SK-N-SH treated with all-trans-retinoic acid at 6 μM for 48 hours (cell line): ENCODE measurements around the gene SLC33A1.

Source experiments
- ATAC-seq: fragments of 200-7000 bp; cut with Tn5 transposase; 3 replicates; pipeline ENCODE4 v1.9.1; 2020; ENCODE audit warnings: mild to moderate bottlenecking, moderate library complexity
- ARNTL ChIP-seq: fragments of 450-650 bp; formaldehyde crosslinking; IDR thresholded peaks from 2 replicates; pipeline ENCODE4 v1.5.0; 2020; ENCODE audit warnings: low read depth, mild to moderate bottlenecking, moderate library complexity, borderline replicate concordance
- BACH2 ChIP-seq: fragments of 250-450 bp; sonication (Bioruptor Pico); IDR thresholded peaks from 2 replicates; pipeline ENCODE4 v1.9.0; 2021; ENCODE audit warnings: mild to moderate bottlenecking, borderline replicate concordance
- CREB5 ChIP-seq: fragments of 250-450 bp; sonication (Bioruptor Pico); IDR thresholded peaks from 2 replicates; pipeline ENCODE4 v1.5.1; 2020; ENCODE audit warnings: low read depth, mild to moderate bottlenecking, moderate library complexity
- ESRRG ChIP-seq: fragments of 250-450 bp; sonication (Bioruptor Pico); IDR thresholded peaks from 2 replicates; pipeline ENCODE4 v1.6.1; 2021; ENCODE audit warnings: mild to moderate bottlenecking
- GLIS3 ChIP-seq: fragments of 250-450 bp; sonication (Bioruptor Pico); IDR thresholded peaks from 2 replicates; pipeline ENCODE4 v1.5.0; 2020; ENCODE audit warnings: mild to moderate bottlenecking, moderate library complexity
- PATZ1 ChIP-seq: fragments of 250-450 bp; sonication (Bioruptor Pico); IDR thresholded peaks from 2 replicates; pipeline ENCODE4 v1.8.0; 2020; ENCODE audit warnings: mild to moderate bottlenecking, moderate library complexity, borderline replicate concordance
- RARB ChIP-seq: fragments of 250-450 bp; sonication (Bioruptor Pico); IDR thresholded peaks from 2 replicates; pipeline ENCODE4 v1.8.0; 2021; ENCODE audit warnings: mild to moderate bottlenecking, moderate library complexity
- SNAI2 ChIP-seq: fragments of 250-450 bp; sonication (Bioruptor Pico); IDR thresholded peaks from 2 replicates; pipeline ENCODE4 v1.5.0; 2020; ENCODE audit warnings: mild to moderate bottlenecking, moderate library complexity
- TCF4 ChIP-seq: fragments of 250-450 bp; sonication (Bioruptor Pico); IDR thresholded peaks from 2 replicates; pipeline ENCODE4 v1.8.0; 2021; ENCODE audit warnings: mild to moderate bottlenecking, moderate library complexity, borderline replicate concordance
- TSHZ2 ChIP-seq: fragments of 250-450 bp; sonication (Bioruptor Pico); IDR thresholded peaks from 2 replicates; pipeline ENCODE4 v1.5.0; 2020; ENCODE audit warnings: mild to moderate bottlenecking, moderate library complexity
- ZC3H10 ChIP-seq: fragments of 250-450 bp; sonication (Bioruptor Pico); IDR thresholded peaks from 2 replicates; pipeline ENCODE4 v1.5.1; 2021; ENCODE audit warnings: mild to moderate bottlenecking, moderate library complexity
- ZFP3 ChIP-seq: fragments of 250-450 bp; sonication (Bioruptor Pico); IDR thresholded peaks from 2 replicates; pipeline ENCODE4 v1.5.0; 2020; ENCODE audit warnings: mild to moderate bottlenecking, moderate library complexity
- ZFP30 ChIP-seq: fragments of 450-650 bp; formaldehyde crosslinking; IDR thresholded peaks from 2 replicates; pipeline ENCODE4 v1.5.0; 2022; ENCODE audit warnings: mild to moderate bottlenecking, moderate library complexity
- ZNF565 ChIP-seq: fragments of 450-650 bp; formaldehyde crosslinking; conservative IDR thresholded peaks from 2 replicates; pipeline ENCODE4 v1.5.0; 2020; ENCODE audit warnings: low read depth, mild to moderate bottlenecking, moderate library complexity
- ZNF70 ChIP-seq: fragments of 450-650 bp; formaldehyde crosslinking; IDR thresholded peaks from 2 replicates; pipeline ENCODE4 v1.5.0; 2020; ENCODE audit warnings: mild to moderate bottlenecking, moderate library complexity
- ZNF8 ChIP-seq: fragments of 450-650 bp; formaldehyde crosslinking; IDR thresholded peaks from 2 replicates; pipeline ENCODE4 v1.5.0; 2020; ENCODE audit warnings: mild to moderate bottlenecking, moderate library complexity

The SLC33A1 gene

GRCh38 chr3:155869691-155870090 is 15.5 kb upstream of the SLC33A1 start:
- ATAC-seq: no peak

GRCh38 chr3:155863072-155863784 is 9.0 kb upstream of the SLC33A1 start:
- no peak for TF ChIP-seq ZNF70
- TF ChIP-seq CREB5 (CRISPR knock-in tag): no peak
- no peak for TF ChIP-seq RARB
- TF ChIP-seq GLIS3: no peak
- no peak for TF ChIP-seq ZC3H10 (CRISPR knock-in tag)
- TF ChIP-seq PATZ1: no peak
- no peak for TF ChIP-seq TCF4
- TF ChIP-seq TSHZ2 (CRISPR knock-in tag): no peak
- ATAC-seq: no peak

More at GRCh38 chr3:155869691-155870090, 15.5 kb upstream of the SLC33A1 start:
- no peak for TF ChIP-seq ZFP3 (CRISPR knock-in tag)
- no peak for TF ChIP-seq ARNTL (CRISPR knock-in tag)
- TF ChIP-seq ZFP30: no peak
- no peak for TF ChIP-seq ZNF8
- no peak for TF ChIP-seq TSHZ2 (CRISPR knock-in tag)
- TF ChIP-seq BACH2 (CRISPR knock-in tag): no peak
- TF ChIP-seq ZC3H10 (CRISPR knock-in tag): no peak
- TF ChIP-seq CREB5 (CRISPR knock-in tag): no peak
- no peak for TF ChIP-seq ESRRG (CRISPR knock-in tag)
- TF ChIP-seq GLIS3: no peak
- TF ChIP-seq SNAI2 (CRISPR knock-in tag): no peak
- TF ChIP-seq ZNF565 (CRISPR knock-in tag): no peak

- peak; percentile 69 for ATAC-seq
Measured at GRCh38 chr3:155862290-155862982, 8.2 kb upstream of the SLC33A1 start.
